Measurements from ENCODE around the gene STARD4. TPM values are rescaled to one million over a fixed set of nuclear protein-coding genes. Genes with fewer than 3 reads are reported as not detected.

Gene STARD4
- total RNA-seq, 4 donors from 2014 or later = 8.5 to 21.3 (median 12.1) TPM

DNA sequence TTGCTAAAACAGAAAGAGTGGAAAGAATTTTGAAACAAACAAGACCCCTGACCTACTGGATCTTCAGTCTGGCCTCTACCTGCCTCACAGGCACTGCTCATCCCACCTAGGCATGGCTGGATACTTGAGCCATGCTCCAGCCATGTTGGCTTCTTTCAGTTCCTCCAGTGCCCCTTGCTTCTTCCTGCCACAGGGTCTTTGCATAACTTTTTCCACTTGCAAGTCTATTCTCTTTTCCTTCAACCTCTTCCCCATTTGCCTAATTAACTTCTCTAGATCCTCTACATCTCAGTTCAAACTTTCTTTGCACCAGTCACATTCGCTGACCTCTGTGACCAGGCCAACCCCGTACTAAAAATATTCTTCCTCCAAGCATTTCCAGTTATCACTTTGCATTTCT lies 50.4 kb downstream of the STARD4 start:
- Histone ChIP-seq H3K36me3 (no peaks in the 10 kb centered on the region), H3K27me3 (no peaks in the 10 kb centered on the region), H3K27ac (no peak overlapping the region), H3K4me1 (no peaks in the 10 kb centered on the region), H3K4me3 (no peak overlapping the region), H3K9me3 (no peaks in the 10 kb centered on the region)
- no peak for TF ChIP-seq EP300 (IDR thresholded peaks at IDR 0.05)
- no peak for TF ChIP-seq POLR2A (IDR thresholded peaks at IDR 0.05)
- TF ChIP-seq, protein P1, sequence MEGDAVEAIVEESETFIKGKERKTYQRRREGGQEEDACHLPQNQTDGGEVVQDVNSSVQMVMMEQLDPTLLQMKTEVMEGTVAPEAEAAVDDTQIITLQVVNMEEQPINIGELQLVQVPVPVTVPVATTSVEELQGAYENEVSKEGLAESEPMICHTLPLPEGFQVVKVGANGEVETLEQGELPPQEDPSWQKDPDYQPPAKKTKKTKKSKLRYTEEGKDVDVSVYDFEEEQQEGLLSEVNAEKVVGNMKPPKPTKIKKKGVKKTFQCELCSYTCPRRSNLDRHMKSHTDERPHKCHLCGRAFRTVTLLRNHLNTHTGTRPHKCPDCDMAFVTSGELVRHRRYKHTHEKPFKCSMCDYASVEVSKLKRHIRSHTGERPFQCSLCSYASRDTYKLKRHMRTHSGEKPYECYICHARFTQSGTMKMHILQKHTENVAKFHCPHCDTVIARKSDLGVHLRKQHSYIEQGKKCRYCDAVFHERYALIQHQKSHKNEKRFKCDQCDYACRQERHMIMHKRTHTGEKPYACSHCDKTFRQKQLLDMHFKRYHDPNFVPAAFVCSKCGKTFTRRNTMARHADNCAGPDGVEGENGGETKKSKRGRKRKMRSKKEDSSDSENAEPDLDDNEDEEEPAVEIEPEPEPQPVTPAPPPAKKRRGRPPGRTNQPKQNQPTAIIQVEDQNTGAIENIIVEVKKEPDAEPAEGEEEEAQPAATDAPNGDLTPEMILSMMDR (IDR thresholded peaks at IDR 0.05) = no peak
- no peak for DNase-seq (ENCODE audit: low spot score in 2 of 2)
- 75 to 82% methylated on average over 2 of the region's 2 CpGs for WGBS, 2 donors

DNA sequence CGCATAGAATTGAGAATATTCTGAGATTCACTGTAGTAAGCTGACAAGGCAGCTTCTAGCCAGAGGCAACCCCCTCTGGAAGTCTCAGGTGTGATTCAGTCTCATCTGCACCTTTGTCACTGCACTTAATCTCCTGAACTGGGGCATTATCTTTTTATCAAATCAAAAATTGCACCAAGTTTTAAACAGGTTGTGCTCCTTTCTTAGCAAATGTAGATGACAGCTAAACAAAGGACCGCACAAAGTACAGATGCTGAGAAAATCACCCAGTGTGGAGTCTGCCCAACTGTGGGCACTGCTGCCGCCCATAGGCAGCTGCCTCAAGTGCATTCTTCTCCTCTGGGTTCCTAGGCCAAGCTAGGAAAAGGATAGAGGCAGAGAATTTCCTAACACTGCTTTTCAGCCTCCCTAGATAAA lies 51.1 kb downstream of the STARD4 start:
- TF ChIP-seq EP300 (IDR thresholded peaks at IDR 0.05) (no peak), POLR2A (IDR thresholded peaks at IDR 0.05) (no peak)
- TF ChIP-seq, protein P1 (IDR thresholded peaks at IDR 0.05) = no peak
- DNase-seq (ENCODE audit: low spot score in 2 of 2) = no peak
- H3K4me1 ChIP-seq = no peaks in the 10 kb centered on the region
- H3K27me3 ChIP-seq = no peaks in the 10 kb centered on the region
- H3K27ac ChIP-seq = no peak overlapping the region
- WGBS, 2 donors = 49 to 50% methylated on average over 3 of the region's 3 CpGs
- H3K36me3 ChIP-seq = no peaks in the 10 kb centered on the region
- H3K9me3 ChIP-seq = no peaks in the 10 kb centered on the region
- H3K4me3 ChIP-seq = no peak overlapping the region

GRCh38 chr5:111454776-111455175 lies 57.6 kb downstream of the STARD4 start:
- Histone ChIP-seq H3K27ac (no peak overlapping the region), H3K36me3 (no peaks in the 10 kb centered on the region), H3K4me1 (no peaks in the 10 kb centered on the region), H3K9me3 (no peaks in the 10 kb centered on the region), H3K4me3 (no peak overlapping the region), H3K27me3 (no peaks in the 10 kb centered on the region)
- 65 to 66% methylated on average over 2 of the region's 2 CpGs for WGBS, 2 donors
- TF ChIP-seq POLR2A (IDR thresholded peaks at IDR 0.05) (no peak), EP300 (IDR thresholded peaks at IDR 0.05) (no peak)
- TF ChIP-seq, protein P1 (IDR thresholded peaks at IDR 0.05) = no peak
- DNase-seq (ENCODE audit: low spot score in 2 of 2) = no peak

DNA sequence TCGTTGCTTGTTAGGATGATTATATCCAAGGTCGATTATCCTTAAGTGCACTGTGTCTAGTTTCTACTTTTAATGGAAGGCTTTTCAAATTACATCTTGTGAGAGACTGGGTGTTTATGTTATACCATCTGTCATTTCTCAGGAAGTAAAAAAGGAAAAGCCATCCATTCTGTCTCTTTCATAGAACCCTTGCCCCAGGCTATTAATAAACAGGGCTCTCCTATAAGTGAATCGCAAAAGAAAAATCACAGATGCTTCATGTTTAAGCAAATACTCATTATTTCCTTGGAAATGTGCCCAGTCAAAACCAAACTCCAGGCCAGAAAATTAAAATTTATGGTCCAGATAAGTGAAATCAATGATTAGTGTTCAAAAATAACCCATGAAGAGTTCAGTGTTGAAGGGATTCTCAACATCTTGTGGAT lies 58.1 kb downstream of the STARD4 start:
- H3K27ac ChIP-seq = no peak overlapping the region
- WGBS, 2 donors = 33 to 41% methylated on average over 3 of the region's 3 CpGs

GRCh38 chr5:111453747-111454146 lies 58.6 kb downstream of the STARD4 start:
- Histone ChIP-seq H3K27ac (no peak overlapping the region), H3K4me1 (no peaks in the 10 kb centered on the region), H3K4me3 (no peak overlapping the region), H3K36me3 (peaks cover 0 to 5% (median 0%) of the 10 kb centered on the region in 3 donors), H3K27me3 (no peaks in the 10 kb centered on the region), H3K9me3 (no peaks in the 10 kb centered on the region)
- TF ChIP-seq POLR2A (IDR thresholded peaks at IDR 0.05) (no peak), EP300 (IDR thresholded peaks at IDR 0.05) (no peak)
- TF ChIP-seq, protein P1 (IDR thresholded peaks at IDR 0.05) = no peak
- no peak for DNase-seq (ENCODE audit: low spot score in 2 of 2)
- WGBS, 2 donors = 51 to 57% methylated on average over 2 of the region's 2 CpGs

More for the DNA sequence above, 58.1 kb downstream of the STARD4 start:
- Histone ChIP-seq H3K27me3 (no peaks in the 10 kb centered on the region), H3K36me3 (peaks cover 0 to under 1% (median 0%) of the 10 kb centered on the region in 3 donors), H3K9me3 (no peaks in the 10 kb centered on the region), H3K4me1 (no peaks in the 10 kb centered on the region), H3K4me3 (no peak overlapping the region)
- DNase-seq (ENCODE audit: low spot score in 2 of 2) = no peak
- TF ChIP-seq EP300 (IDR thresholded peaks at IDR 0.05) = no peak
- TF ChIP-seq, protein P1 (IDR thresholded peaks at IDR 0.05) = no peak
- TF ChIP-seq POLR2A (IDR thresholded peaks at IDR 0.05) = no peak

Measured in tibial nerve (tissue), 4 donors.